Suprapubic skin (tissue), 4 donors: ENCODE data around the gene BPIFA3. TPM values are rescaled to one million over a fixed set of nuclear protein-coding genes. Genes with fewer than 3 reads are reported as not detected.

ENCODE experiments used
- DNase-seq, 2 donors: peaks; one replicate each; pipeline ENCODE4 v3.0.0-alpha.2; 2019; ENCODE audit warnings: low spot score in 2 of 2
- H3K27ac ChIP-seq: fragments of 200-600 bp; sonication (generic); one replicate; pipeline ENCODE4 v1.5.1; 2019
- H3K27me3 ChIP-seq: fragments of 200-600 bp; sonication (generic); one replicate; pipeline ENCODE4 v1.5.1; 2019
- H3K36me3 ChIP-seq: fragments of 200-600 bp; sonication (generic); one replicate; pipeline ENCODE4 v1.5.1; 2019
- H3K4me1 ChIP-seq: fragments of 200-600 bp; sonication (generic); one replicate; pipeline ENCODE4 v1.5.1; 2019
- H3K4me3 ChIP-seq: fragments of 200-600 bp; sonication (generic); one replicate; pipeline ENCODE4 v1.5.1; 2019; ENCODE audit warnings: mild to moderate bottlenecking
- H3K9me3 ChIP-seq: fragments of 200-600 bp; sonication (generic); one replicate; pipeline ENCODE4 v1.5.1; 2019
- EP300 ChIP-seq: sonication (generic); formaldehyde crosslinking; IDR thresholded peaks from one replicate; pipeline ENCODE4 v1.6.1; 2017; ENCODE audit warnings: antibody characterized with exemption
- POLR2A ChIP-seq, 2 donors: fragments of 450-650 bp; IDR thresholded peaks; one replicate each; pipeline ENCODE4 v1.6.1; 2017; ENCODE audit warnings: antibody characterized with exemption in 2 of 2, mild to moderate bottlenecking in 2 of 2, moderate library complexity in 2 of 2
- POLR2AphosphoS5 ChIP-seq, 3 donors: sonication (generic); formaldehyde crosslinking; IDR thresholded peaks; one replicate each; pipeline ENCODE4 v1.6.1; 2017; ENCODE audit warnings: antibody characterized with exemption in 3 of 3
- WGBS: methylation state at CpG from one replicate; pipeline ENCODE4 v1.1.5; 2018; 5-methylcytosine and 5-hydroxymethylcytosine counted together
- total RNA-seq, 4 donors: library from RNA; depleted of rRNA; stranded (reverse); fragments of >200 nt; gene quantifications; one replicate each; pipeline ENCODE4 v1.1.0, GENCODE V29; 2016
- TF ChIP-seq, protein P1 (sequence below), 2 donors: fragments of 200-600 bp in 1 of 2; fragments of 450-650 bp in 1 of 2; sonication (generic) in 1 of 2; IDR thresholded peaks; one replicate each; pipeline ENCODE4 v1.5.1; 2016 to 2019; ENCODE audit warnings: antibody characterized with exemption in 2 of 2, mild to moderate bottlenecking in 1 of 2, moderate library complexity in 1 of 2

BPIFA3 gene
- total RNA-seq, 4 donors from 2014 or later, result not detected

DNA sequence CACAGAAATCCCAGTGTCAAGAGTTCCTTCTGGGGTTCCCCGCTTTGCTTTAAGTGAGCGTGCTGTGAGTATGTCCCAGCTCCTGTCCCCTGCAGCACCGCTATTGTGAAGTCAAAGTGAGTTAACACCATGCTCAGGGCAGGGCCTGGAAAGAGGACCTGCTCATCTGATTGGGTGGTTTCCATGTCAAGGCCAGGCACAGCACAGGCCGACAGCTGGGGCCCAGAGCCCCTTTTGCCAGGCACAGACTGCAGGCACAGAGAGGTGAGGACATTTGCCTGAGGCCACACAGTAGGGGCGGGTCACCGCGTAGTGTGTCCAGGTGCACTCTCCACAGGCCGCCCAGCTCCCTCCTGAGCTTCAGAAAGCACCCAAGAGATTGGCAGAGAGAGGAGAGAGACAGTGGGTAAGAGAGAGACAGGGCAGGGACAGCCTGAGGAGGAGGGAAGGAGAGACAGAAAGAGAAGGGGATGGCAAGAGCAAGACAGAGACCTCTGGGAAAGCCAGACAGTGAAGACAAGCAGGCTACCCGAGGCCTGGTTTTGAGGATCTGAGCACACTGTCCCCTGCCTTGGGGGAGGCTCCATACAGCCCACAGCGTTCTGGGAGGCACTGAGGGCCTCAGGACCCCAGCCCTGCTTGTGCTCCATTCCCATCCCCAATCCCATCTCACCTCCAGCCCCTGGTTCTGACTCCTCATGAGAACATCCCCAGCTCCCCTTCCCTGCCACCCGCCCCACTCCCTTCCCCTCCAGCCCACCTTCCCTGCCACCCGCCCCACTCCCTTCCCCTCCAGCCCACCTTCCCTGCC, 59.4 kb downstream of the BPIFA3 start:
- H3K36me3 ChIP-seq, result no peaks in the 10 kb centered on the region
- TF ChIP-seq POLR2A (IDR thresholded peaks at IDR 0.05), result no peak
- no peak for TF ChIP-seq EP300
- no peak for TF ChIP-seq POLR2AphosphoS5 (IDR thresholded peaks at IDR 0.05)
- TF ChIP-seq, protein P1, sequence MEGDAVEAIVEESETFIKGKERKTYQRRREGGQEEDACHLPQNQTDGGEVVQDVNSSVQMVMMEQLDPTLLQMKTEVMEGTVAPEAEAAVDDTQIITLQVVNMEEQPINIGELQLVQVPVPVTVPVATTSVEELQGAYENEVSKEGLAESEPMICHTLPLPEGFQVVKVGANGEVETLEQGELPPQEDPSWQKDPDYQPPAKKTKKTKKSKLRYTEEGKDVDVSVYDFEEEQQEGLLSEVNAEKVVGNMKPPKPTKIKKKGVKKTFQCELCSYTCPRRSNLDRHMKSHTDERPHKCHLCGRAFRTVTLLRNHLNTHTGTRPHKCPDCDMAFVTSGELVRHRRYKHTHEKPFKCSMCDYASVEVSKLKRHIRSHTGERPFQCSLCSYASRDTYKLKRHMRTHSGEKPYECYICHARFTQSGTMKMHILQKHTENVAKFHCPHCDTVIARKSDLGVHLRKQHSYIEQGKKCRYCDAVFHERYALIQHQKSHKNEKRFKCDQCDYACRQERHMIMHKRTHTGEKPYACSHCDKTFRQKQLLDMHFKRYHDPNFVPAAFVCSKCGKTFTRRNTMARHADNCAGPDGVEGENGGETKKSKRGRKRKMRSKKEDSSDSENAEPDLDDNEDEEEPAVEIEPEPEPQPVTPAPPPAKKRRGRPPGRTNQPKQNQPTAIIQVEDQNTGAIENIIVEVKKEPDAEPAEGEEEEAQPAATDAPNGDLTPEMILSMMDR (IDR thresholded peaks at IDR 0.05), result no peak
- H3K4me1 ChIP-seq, result no peaks in the 10 kb centered on the region
- peaks cover 30% of the 10 kb centered on the region for H3K27me3 ChIP-seq
- no peak overlapping the region for H3K4me3 ChIP-seq
- DNase-seq, result peak in 1 of 2 donors; percentile 69
- H3K27ac ChIP-seq, result no peak overlapping the region
- 71% methylated on average over 12 of the region's 12 CpGs for WGBS
- H3K9me3 ChIP-seq, result no peaks in the 10 kb centered on the region

Other genes with a start within 250 kb of the BPIFA3 start
- gene SUN5, start 212.9 kb upstream of the BPIFA3 start, total RNA-seq, result not detected
- not detected for gene BPIFB2, start 209.6 kb upstream of the BPIFA3 start, total RNA-seq
- gene BPIFB6, start 185.7 kb upstream of the BPIFA3 start, total RNA-seq, result not detected
- not detected for gene BPIFB3, start 163.4 kb upstream of the BPIFA3 start, total RNA-seq
- not detected for gene BPIFB4, start 137.7 kb upstream of the BPIFA3 start, total RNA-seq
- not detected for gene BPIFA2, start 49.2 kb upstream of the BPIFA3 start, total RNA-seq
- gene BPIFA1, start 18.6 kb downstream of the BPIFA3 start, total RNA-seq, result not detected
- gene BPIFB1, start 65.9 kb downstream of the BPIFA3 start, total RNA-seq, result not detected
- gene CDK5RAP1, start 184.2 kb downstream of the BPIFA3 start, total RNA-seq, result 10 to 100 TPM; 23.1 to 75.7 (median 27.3) TPM
- gene SNTA1, start 226.4 kb downstream of the BPIFA3 start, total RNA-seq, result 10 to 100 TPM in 3 of 4 donors, 1 to 10 TPM in 1; 8.1 to 20.0 (median 14.1) TPM